Stimulated activated naive CD4-positive, alpha-beta T cell (primary cell): ENCODE measurements around the gene DCC.
"Not testable (repeated sequence)": the region's sequence is repeated elsewhere in the genome, so short reads cannot be mapped to it uniquely, and the experiment has no call there.

Experiments used
- DNase-seq, 6 experiments: peaks; one replicate each; lab custom pipeline; 2025; lab: John Stamatoyannopoulos, UW

DCC gene

DNA sequence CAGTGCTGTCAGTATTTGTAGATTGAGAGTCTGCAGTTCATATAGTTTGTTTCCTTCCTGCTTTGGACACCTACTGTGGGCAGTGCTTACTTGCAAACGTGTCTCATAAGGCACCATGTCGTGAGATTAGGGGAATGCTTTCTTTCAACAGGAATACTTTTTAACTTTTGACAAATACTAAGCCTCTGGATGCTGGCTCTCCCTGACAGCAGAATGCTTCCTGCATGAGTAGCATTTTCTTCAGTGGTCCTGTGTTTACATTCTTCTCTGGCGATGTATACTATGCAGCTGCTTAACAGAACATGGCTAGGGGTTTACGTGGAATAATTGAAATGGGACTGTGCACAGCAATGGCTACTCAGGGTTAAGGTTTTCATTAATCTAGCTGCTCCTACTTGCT lies 1077.0 kb downstream of the DCC start:
- DNase-seq: no peak

DNA sequence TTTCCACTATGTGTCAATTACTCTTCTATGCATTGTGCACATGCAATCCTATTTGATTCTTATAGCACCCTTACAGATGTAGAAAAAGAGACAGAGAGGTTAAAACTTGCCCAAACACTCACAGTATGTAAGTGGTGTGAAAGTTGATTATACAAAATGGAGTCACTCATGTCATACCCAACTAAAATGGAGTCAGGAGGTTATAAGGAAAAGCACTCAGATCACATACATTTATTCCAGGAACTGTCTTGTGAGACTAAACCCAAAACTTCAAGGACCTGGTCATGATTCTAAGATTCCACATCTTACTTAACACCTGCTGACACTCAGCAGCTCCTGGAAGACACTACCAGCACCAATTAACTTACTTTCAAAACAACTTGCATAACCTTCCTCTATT lies 1081.9 kb downstream of the DCC start:
- no peak for DNase-seq

DNA sequence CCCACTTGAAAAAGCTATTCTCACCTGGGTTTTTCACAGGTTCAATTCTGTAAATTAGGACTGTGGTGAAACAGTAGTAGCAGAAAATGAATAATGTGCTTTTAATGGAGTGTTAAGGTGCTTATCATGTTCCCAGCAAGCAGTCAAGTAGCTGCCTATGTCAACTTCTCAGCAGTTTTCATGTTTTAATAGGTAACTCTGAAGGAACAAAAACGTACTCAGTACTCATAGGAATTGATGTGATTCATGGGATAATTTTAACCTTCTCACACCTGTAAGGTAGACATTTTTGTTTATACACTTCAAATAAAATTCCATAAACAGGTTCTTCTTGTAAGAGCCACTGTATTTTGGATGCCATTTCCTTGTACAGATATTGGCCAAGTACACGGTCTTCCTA lies 1082.9 kb downstream of the DCC start:
- DNase-seq: no peak

DNA sequence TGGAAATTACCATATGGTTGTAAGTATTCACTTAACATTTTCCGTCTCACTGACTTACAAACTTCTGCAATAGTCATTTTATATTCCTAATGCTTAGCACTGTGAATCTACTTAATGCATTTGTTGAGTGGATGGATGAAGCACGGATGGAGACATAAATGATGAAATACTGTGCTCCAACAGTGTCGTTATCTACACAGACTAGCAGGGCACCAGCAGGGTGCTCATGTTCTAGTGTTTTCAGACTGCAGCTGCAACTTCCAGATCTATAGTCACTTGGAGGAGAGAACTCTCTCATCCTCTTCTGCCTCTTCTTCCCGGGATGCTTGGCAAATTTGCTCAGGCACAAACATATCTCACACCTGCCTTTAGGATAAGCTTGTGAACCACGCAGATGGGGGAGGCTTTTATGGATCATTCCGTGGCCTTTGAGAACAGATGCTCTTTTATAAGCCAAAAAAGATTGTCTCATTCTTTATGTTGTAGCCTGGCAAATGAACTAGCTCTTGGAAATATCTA lies 1086.7 kb downstream of the DCC start:
- no peak for DNase-seq

DNA sequence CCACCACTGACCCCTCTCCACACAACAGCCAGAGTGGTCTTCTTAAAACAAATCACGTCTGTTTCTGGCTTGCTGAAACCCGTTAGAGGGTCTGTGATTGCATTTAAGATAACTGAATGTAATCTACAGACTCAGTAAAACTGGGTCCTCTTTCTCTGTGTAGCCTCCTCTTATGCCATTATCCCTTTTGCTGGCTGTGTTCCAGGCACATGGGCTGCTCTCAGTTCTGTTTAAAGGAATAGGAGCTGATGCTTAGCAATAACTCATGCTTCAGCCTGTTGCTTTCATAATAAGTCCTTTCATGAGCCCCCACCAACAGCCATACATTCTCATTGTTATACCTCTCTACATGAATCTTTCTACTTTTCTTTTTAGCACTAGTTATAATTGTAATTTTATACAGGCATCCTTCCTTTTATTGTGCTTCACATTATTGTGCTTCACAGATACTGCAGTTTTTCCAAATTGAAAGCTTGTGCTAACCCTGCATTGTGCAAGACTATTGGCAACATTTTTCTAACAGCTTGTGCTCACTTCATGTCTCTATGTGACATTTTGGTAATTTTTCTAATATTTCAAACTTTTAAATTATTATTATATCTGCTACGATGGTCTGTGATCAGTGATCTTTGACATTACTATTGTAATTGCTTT lies 1101.9 kb downstream of the DCC start:
- DNase-seq: no peak

DNA sequence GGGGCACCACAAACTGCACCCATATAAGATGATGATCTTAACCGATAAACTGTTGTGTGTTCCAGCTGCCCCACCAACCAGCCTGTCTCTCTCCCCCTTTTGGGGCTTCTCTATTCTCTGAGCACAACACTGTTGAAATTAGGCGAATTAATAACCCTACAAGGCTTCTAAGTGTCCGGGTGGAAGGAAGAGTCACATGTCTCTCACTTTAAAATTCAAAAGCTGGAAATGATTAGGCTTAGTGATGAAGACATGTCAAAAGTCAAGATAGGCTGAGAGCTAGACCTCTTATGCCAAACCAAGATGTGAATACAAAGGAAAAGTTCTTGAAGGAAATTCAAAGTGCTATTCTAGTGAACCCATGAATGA lies 1102.4 kb downstream of the DCC start:
- no peak for DNase-seq

DNA sequence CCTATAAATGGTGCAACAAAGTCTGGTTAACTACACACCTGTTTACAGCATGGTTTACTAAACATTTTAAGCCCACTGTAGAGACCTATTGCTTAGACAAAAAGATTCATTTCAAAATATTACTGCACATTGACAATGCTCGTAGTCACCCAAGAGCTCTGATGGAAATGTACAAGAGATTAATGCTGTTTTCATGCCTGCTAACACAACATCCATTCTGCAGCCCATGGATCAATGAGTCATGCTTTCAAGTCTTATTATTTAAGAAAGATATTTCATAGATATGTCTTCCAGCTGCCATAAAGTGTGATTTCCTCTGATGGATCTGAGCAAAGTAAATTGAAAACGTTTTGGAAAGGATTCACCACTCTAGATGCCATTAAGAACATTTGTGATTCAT lies 1103.3 kb downstream of the DCC start:
- no peak for DNase-seq

DNA sequence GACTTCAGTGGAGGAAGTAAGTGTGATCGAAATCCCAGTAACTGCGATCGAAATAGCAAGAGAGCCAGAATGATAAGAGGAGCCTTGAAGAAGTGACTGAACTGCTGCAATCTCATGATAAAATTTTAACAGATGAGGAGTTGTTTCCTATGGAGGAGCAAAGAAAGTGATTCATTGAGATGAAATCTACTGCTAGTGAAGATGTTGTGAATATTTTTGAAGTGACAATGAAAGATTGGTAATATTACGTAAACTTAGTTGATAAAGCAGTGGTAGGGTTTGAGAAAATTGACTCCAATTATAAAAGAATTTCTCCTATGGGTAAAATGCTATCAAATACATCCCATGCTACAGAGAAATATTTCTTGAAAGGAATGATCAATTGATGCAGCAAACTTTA lies 1103.8 kb downstream of the DCC start:
- DNase-seq: no peak

DNA sequence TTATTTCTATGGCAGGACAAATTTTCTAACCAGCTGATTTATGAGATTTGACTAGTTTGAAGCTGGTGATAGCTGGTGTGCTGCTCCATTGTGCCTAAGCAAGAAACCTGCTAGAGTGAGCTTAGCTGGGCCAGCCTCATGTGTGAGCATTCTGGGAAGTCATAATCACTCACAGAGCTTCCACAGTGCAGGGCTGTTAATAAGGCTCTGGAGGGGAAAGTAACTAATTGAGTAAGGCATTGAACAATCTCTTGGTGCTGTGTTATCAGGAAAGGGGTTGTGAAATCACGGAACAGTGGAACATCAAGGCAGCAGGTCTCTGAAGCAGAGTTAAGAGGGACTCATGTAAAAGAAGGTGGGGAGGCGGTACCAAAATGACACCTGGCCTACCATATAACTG lies 1111.9 kb downstream of the DCC start:
- DNase-seq: no peak

DNA sequence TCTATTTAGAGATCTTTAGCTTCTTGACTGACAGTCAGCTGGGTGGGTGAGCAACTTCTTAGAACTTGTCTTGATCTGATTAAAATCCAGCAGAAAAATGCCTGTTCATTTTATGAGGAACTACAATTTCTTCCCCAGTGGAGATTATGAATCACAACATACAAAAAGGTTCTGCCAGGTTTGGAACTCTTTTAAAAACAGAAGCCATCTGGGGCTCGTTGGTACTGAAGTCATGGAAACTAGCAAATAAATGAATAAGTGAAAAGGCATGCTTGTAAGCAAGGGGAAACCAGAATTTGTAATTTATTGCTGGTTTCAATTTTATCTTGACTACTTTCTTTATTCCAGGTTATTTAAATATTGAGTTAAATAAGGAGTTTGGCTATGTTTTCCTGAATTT lies 1117.1 kb downstream of the DCC start:
- DNase-seq: no peak

DNA sequence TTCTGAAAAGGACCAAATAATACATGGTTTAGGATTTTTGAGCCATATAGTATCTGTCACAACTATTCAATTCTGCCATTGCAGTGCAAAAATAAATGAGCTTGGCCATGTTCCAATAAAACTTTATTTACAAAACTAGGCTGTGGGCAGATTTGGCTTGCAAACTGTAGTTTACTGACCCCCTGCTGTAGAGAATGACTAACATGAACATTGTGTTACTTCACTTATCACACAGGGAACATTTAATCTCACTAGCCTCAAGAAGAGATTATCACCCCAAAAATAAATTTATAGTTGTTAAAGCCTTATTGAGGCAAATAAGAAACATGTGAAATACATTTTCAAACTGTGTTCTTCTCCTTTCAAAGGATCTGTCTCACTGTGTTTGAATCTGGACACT lies 1118.3 kb downstream of the DCC start:
- no peak for DNase-seq

DNA sequence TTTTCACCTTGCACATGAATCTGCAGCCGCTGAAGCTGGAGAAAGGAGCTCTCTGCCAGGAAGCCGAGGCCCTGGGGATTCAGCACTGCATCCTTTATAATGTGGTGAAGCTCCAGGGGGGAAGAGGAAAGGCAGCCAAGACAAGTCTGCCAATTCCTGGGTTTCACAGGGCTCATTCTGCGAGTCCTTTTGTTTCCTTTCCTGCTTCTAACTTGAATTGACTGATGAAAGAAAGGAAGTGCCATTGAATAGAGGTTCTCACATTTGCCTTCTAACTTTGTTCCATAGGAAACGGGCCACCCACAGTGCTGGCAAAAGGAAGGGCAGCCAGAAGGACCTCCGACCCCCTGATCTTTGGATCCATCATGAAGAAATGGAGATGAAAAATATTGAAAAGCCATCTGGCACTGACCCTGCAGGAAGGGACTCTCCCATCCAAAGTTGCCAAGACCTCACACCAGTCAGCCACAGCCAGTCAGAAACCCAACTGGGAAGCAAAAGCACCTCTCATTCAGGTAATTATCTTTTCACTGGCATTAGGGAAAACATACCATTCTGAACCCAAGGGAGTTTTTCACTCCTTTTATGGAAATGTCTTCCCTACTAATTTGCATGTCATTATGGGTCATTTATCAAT lies 1119.1 kb downstream of the DCC start:
- DNase-seq: no peak

DNA sequence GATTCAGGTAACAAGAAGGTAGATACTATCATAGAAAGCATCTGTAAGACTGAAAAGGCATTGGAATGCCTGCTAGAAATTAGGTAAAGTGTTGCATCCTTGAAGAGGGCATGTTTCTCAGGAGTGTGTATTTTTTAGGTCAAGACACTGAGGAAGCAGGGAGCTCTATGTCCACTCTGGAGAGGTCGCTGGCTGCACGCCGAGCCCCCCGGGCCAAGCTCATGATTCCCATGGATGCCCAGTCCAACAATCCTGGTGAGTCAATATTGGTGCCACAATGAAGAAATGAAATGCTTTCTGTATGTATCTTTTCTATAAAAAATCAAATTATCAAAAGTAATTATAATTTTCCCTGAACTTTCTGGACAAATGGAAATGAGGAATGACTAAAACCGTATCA lies 1127.8 kb downstream of the DCC start:
- no peak for DNase-seq

DNA sequence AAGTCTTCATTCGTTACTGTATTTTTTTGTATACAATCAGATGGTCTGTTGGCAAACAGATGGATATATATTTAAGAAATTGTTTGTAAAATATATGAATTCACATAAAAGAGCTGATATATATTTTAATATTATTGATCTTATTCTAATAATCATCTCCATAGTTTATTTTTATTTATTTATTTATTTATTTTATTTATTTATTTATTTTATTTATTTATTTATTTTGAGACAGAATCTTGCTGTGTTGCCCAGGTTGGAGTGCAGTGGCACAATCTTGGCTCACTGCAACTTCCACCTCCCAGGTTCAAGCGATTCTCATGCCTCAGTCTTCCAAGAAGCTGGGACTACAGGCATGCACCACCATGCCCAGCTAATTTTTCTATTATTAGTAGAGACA lies 1128.2 kb downstream of the DCC start:
- not testable (repeated sequence) for DNase-seq

DNA sequence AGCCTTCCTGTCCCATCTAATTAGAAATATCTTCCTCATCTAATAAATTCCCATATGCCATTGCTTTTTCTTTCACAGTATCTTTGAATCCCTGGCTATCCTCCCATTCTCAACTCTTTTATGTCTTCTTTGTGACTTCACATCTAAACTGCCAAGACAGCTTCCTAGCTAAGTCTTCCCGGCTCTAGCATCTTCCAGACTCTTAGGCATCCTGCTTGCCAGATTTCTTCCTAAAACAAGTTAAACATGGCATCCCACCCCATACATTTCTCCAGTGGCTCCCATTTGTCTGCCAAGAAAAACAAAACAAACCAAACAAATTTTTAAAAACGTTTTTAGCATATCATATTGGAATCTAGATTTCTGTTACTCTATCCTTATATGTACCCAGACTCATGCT lies 1132.5 kb downstream of the DCC start:
- DNase-seq: no peak

DNA sequence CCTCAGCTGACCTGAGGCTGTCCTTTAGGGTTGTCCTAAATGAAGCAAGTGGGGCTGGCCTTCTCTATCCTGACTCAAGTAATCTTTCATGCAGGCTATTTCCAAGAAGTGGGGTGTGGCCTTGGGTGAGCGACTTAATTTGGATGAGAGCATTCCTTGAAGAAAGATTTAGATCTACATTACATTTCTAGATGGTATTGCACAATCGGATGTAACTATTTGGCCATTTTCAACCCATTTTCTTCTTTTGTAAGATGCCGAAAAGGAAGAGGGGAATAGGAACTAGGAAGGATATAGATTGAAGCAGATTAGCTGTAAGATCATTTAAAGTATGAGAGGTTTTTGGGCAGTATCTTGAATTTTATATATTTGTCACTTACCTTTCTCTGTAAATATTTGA lies 1138.2 kb downstream of the DCC start:
- no peak for DNase-seq

DNA sequence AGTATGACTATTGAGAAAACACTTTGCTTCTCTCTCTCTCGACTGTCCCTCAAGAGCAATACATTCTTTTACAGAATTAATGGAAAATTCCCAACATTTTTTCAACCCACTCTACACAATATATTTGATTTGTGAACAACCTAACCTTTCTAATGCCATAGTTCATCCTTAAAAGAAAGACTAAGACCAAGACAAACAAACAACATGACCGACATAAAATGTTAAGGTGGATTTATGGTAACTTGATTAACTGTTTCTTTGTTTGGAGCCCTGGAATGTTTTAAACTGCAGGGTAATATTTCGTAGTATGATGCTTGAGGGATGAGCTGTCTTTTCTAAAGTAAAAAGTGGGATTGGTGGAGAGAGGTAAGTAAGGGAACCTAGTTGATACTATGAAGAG lies 1146.3 kb downstream of the DCC start:
- no peak for DNase-seq

DNA sequence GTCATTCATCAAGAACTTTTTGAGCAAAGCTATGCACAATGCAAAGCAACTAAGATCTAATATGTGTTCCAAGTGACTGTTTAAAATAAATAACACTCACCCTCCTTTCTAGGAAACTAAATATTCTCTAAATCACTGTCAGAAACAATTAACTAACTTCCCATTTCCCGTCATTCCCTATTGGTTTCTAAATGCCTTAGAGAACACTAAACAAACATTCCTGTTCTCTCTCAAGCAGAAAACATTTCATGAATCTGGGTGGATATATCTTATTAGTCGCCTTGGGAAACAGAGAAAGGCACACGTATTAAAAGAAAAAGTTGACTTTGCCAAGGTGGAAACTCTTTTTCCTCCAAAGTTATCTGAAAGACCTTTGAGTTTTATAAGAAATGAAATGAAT lies 1149.3 kb downstream of the DCC start:
- DNase-seq: no peak

DNA sequence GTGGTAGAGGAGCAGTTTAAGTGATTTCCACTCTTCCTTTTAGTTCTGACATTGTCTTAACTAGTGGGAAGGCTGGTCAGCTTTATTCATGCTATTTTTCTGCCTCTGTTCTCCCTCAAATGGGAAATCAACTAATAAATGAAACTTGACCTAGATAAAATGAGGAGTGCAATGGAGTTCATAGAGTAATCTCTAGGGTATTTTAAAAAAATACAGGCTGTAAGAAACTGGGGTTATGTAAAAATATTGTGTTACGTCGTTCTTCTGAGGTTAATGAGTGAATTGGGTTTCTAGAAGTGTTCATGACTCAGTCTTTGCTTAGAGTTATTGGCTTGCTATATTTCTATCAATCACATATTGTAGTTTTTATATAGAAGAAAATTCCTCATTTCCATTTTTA lies 1150.0 kb downstream of the DCC start:
- DNase-seq: no peak

DNA sequence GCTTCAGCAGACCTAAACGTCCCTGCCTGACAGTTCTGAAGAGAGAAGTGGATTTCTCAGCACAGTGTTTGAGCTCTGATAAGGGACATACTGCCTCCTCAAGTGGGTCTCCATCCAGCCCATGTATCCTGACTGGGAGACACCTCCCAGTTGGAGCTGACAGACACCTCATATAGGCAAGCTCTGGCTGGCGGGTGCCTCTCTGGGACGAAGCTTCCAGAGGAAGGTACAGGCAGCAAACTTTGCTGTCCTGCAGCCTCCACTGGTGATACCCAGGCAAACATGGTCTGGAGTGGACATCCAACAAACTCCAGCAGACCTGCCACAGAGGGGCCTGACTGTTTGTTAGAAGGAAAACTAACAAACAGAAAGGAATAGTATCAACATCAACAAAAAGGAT lies 1156.0 kb downstream of the DCC start:
- no peak for DNase-seq

DNA sequence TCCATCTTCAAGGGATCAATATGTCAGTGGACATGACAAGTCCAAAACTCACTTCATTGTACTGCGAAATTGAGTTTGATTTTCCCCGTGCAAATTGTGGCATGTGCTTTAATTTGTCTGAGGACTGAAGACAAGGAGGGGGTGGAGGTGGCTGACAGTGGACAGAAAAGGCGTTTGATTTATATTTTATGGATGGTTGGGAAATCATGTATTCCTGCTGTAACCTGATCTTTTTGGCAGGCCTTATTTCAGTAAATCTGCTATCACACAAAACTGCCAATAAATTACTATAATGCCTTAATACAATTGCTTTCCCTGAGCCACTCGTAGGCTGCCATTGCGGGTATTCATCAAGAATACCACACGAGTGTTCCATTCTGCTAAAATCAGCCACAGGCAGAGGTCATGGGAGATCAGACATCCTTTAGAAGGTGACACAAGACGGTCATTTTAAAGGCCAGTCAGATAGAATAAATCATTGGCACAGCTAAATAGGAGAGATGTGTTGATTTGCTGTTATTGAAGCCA lies 1164.0 kb downstream of the DCC start:
- no peak for DNase-seq

DNA sequence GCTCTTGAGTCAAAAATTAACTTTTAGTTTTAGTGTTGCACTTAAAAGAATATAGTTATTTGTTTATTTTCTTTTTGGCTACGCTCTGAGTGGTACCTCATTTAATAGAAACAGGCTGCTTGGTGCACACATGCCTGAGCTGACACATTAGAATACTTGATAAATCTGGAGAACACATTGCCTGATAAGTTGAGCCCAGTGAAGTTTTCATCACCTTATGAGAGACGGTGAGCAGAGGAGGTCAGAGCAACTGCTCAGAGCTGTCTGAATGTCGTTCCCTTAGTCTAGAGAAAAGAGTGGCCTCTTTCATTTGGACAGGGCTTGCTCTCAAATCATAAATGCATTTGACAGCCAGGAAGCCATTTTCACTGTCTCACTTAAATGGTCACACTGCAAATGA lies 1168.5 kb downstream of the DCC start:
- no peak for DNase-seq

DNA sequence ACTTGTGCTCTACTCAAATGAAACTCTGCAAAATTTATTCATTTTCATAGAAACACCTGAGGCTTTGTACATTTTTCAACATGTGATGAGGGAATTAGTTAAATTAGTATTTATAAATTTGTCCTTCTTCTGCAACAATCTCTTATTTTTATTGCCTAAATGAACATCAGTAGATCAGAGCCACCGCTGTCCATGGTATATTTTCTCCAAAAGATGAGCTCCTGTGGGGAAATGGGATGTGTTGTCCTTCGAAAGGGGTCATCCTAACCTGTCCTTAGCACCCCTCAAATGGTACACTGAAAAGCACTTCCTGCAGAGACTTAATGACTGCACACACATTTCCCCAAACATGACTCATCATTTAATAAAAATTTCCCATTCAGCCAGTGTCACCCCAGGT lies 1169.9 kb downstream of the DCC start:
- DNase-seq: no peak

DNA sequence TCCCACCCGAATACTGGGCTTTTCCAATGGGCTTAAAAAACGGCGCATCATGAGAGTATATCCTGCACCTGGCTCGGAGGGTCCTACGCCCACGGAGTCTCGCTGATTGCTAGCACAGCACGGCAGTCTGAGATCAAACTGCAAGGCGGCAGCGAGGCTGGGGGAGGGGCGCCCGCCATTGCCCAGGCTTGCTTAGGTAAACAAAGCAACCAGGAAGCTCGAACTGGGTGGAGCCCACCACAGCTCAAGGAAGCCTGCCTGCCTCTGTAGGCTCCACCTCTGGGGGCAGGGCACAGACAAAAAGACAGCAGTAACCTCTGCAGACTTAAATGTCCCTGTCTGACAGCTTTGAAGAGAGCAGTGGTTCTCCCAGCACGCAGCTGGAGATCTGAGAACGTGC lies 1171.7 kb downstream of the DCC start:
- not testable (repeated sequence) for DNase-seq
